ENCODE data around the gene ZDHHC12.

DNA sequence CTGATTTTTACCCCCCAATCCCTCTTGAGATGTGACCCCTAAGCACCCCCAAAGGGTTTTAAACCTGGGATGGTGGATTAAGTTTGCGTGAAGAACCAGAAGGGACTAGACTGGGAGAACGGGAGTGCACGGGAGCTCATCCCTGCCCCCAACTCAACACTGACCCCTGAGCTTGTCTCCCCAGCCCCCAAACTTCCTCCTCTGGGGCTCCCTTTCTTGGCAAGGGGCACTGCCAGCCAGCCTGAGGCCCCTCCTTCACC lies 39.9 kb downstream of the ZDHHC12 start:
- TF ChIP-seq, protein P1, sequence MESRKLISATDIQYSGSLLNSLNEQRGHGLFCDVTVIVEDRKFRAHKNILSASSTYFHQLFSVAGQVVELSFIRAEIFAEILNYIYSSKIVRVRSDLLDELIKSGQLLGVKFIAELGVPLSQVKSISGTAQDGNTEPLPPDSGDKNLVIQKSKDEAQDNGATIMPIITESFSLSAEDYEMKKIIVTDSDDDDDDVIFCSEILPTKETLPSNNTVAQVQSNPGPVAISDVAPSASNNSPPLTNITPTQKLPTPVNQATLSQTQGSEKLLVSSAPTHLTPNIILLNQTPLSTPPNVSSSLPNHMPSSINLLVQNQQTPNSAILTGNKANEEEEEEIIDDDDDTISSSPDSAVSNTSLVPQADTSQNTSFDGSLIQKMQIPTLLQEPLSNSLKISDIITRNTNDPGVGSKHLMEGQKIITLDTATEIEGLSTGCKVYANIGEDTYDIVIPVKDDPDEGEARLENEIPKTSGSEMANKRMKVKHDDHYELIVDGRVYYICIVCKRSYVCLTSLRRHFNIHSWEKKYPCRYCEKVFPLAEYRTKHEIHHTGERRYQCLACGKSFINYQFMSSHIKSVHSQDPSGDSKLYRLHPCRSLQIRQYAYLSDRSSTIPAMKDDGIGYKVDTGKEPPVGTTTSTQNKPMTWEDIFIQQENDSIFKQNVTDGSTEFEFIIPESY (IDR thresholded peaks at IDR 0.05), result no peak
- TF ChIP-seq, protein P2, sequence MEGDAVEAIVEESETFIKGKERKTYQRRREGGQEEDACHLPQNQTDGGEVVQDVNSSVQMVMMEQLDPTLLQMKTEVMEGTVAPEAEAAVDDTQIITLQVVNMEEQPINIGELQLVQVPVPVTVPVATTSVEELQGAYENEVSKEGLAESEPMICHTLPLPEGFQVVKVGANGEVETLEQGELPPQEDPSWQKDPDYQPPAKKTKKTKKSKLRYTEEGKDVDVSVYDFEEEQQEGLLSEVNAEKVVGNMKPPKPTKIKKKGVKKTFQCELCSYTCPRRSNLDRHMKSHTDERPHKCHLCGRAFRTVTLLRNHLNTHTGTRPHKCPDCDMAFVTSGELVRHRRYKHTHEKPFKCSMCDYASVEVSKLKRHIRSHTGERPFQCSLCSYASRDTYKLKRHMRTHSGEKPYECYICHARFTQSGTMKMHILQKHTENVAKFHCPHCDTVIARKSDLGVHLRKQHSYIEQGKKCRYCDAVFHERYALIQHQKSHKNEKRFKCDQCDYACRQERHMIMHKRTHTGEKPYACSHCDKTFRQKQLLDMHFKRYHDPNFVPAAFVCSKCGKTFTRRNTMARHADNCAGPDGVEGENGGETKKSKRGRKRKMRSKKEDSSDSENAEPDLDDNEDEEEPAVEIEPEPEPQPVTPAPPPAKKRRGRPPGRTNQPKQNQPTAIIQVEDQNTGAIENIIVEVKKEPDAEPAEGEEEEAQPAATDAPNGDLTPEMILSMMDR (IDR thresholded peaks at IDR 0.05; ENCODE audit: low read depth, low read length, missing input control), result no peak

Measured in liver (tissue), 2 donors.